NOMO-1 treated with dmso at 0.1 percent for 144 hours (cell line): ENCODE results near the gene PFDN1.

ENCODE experiments used
- DNase-seq: peaks from one replicate; lab custom pipeline; 2025; ENCODE audit not compliant: unreplicated experiment; lab: John Stamatoyannopoulos, UW

The PFDN1 gene

DNA sequence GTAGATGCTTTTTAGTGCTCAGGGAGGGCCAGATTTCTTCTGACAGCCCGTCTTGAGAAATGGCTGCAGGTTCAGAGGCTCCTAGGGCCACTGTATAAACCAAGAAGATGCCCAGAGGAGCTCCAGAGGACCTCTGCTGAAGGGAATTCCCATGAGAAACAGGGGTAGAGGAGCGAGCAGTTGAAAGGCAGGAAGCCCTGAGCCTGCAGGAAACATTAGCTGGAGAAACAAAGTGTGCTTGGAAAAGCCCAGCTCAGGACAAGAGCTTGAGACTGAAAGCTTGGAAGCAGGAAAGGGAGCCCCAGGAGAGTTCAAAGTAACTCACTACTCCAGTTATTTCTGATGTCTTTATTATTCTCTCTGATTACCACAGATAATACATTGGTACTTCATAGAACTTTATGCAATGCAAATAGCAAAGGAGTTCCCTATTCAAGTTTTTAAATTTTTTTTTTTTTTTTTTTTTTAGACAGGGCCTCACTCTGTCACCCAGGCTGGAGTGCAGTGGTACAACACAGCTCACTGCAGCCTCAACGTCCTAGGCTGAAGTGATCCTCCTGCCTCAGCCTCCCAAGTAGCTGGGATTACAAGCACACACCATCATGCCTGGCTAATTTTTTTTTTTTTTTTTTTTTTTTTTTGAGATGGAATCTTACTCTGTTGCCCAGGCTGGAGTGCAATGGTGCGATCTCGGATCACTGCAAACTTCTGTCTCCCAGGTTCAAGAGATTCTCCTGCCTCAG is 27.0 kb upstream of the PFDN1 start:
- no peak for DNase-seq

DNA sequence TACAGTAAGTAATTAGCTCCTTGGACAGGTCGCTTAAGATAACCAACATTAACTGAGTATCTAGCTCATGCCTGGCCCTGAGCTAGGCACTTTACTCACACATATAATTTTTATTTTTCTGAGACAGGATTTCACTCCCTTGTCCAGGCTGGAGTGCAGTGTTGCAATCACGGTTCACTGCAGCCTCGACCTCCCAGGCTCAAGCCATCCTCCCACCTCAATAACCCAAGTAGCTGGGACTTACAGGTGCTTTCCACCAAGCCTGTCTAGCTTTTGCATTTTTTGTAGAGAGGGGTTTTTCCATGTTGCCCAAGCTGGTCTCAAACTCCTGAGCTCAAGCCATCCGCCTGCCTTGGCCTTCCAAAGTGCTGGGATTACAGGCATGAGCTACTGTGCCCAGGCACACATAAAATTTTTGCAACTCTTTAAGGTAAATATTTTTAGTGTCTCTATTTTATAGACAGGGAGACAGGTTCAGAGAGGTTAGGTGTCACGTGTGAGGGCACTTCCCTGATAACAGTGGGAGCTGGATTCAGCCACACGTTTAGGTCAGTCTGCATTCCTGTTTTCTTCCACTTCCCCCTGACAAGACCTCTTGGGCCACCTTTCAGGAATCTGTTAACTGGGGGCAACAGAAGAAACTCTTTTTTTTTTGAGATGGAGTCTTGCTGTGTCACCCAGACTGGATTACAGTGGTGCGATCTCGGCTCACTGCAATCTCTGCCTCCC is 25.3 kb upstream of the PFDN1 start:
- DNase-seq: no peak

GRCh38 chr5:140327589-140327988 is 24.7 kb upstream of the PFDN1 start:
- no peak for DNase-seq

- DNase-seq: no peak
Measured at GRCh38 chr5:140325486-140325885, 22.6 kb upstream of the PFDN1 start.

DNA sequence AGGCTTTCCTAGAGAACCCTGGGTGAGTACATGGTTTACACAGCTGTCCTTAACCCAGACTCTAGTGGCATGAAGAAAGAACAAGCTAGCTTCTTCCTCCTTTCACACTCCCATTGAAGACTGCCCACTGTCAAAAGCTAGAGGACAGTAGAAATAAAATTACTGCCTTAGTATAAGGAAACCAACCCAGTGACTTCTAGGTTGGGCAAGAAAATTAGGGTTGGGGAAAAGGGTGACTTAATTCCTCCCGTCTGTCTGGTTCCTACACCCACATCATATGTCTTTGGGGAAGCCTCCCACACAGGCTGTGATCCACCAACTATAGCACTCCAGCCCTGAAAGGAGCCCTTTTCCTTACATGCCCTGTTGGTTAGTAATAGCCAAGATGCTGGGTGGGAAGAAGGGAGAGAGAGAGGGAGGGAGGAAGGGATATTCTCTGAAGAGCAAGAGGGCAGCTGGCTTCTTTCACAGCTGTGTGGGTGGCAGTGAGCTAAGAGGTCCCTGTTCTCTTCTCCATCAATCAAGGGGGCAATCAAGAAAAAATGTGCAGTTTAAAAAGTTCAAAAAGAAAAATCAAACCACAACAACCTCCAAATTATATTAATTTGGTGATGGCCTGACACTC is 21.8 kb upstream of the PFDN1 start:
- DNase-seq: no peak

DNA sequence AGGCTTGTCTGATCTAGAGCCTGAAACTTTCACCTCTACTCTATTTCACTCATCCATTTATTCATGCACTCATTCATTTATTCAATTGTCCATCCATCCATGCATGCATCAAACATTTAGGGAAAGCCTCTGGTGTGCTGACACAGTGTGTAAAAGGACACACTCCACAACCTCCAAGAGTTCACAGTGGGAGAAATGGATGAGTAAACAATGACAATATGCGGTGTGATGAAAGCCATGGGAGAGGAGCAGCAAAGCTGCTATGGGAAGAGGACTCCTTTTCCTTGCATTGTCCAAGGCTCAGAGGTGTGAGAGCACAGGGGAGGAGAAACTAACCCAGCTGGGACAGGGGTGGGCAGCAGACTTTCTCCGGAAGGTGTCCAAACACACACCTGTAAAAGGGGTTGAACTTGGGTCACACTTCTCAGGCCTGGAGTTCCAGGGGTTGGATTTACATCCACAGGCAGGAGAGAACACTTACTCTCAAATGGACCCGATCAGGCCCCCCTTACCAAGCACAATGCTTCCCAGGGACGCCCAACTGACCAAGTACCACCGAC is 21.2 kb upstream of the PFDN1 start:
- DNase-seq: no peak

DNA sequence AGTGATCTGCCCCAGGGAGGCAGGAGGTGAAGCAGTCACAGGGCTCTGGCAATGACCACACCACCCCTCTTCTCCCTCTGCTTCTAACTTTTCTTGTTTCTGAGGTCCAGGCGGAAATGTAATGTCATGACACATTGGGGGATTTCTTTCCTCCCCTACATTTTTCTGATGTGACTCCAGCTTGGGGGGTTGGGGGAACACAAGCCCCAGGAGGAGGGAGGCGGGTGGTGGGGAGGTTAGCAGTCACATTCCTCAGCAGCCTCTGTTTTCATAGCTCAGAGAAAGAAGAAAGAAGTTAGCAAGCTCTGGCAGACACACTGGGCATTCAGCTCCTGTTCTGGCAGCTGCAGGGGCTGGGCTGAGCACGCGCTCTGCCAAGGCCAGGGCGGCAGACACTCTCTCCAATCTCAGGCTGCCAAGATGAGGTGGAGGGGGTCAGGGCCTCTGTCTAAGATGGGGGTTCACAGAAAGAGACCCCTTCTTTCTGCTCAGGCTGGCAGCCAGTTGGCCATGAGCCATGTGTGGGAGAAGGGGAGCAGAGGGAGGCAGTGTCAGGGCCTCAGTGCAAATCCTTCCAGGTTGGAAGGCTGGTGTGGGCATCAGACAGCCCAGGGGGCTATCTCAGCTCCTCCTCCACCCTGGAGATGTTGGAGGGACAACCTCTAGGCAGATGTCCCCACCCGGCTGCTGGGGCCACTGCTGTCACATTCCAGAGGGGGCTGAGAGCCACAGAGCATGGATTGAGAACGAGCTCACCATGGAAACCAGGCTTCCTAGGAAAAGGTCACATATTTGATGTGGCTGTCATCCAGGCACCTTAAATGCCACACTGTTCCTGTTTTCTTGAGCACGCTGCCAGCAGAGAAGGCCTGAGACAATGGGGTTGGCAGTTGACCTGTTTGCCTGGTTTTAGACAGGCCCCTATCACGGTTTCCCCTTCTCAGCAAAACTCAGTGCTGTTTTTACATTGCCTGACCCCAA is 20.1 kb upstream of the PFDN1 start:
- no peak for DNase-seq

DNA sequence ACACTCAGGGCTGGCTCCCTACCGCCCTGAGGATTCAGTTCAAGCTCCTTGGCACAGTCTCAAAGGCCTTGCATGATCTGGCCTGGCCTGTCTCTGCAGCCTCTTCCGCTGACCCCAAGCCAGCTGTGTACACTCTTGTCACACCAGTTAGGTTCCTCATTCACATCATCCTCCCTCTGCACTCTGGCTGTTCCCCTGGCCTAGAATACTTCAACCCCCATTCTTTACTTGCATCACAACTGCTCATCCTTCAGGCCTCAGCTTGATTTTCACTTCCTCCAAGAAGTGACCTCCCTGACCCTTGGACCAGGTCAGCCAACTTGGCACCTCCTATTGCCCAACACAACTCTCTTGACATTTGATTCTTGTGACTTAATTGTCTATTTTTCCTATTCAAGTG is 18.9 kb upstream of the PFDN1 start:
- DNase-seq: peak; percentile 94

DNA sequence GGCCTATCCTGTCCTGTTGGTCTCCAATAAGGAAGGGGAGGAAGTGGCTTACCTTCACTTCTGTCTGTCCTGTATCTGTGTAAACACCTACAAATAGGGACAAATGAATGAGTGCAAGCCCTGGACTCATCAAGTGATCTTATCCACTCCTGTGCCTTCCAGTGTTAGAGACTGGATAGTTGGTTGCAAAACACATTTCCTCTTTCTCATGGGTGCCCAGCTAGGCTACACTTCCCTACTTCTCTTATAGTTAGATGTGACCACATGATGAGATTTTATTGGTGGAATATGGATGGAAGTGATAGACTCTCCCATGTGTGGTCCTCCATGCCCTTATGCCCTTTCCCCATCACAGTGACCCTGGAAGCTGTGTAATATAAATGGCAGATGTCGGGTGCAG is 16.9 kb upstream of the PFDN1 start:
- DNase-seq: peak; percentile 43

DNA sequence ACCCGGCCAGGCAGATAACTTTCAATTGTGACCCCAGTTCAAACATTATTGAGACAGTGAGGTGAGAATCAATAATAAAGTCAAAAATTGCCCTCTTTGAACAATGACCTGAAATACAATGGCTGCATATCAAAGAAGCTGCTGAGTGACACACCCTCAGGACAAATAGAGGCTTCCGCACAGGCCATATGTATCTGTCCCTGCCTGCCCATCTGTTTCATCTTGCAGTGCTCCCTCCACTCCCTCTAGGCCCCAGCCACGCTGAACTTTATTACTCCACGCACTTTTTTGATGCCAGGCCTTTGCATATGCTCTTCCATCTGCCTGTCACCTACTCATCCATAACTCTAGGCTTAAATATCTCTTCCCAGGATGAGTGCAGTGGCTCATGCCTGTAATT is 15.9 kb upstream of the PFDN1 start:
- DNase-seq: no peak

- no peak for DNase-seq
Measured at GRCh38 chr5:140317859-140318258, 15.0 kb upstream of the PFDN1 start.

- no peak for DNase-seq
Measured at GRCh38 chr5:140312791-140313189, 9.9 kb upstream of the PFDN1 start.

DNA sequence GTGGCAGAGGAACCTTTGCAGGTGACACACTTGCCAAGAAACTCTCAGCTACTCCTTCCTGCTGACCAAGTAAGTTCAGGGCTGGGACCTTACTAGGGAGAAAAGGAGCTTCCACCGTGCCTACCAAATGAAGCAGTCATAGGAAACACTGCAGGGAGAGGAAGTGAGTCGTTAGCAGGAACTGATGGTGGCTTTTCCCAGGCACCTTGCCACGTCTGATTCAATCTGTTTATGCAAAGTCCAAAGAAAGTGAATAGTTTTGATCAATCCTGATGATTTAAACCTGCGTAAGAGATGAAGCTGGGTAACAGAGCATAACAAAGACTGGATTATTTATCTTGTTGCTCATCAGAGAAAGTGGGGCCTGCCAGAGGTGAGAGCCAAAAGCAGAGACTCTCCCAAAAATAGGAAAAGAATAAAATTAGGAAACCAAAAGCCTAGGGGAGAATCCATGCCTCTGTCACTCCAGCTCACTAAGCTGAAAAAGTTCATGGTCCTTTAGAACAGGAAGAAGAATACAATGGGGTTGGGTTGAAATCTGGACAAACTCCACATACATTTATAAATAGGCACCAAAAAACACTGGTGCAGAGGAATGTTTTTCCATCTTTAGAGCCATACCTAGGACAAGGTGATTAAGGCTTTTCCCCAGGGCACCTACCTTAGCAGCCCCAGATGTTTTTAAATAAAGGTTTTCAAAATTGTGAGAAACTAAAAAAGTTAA is 9.3 kb upstream of the PFDN1 start:
- no peak for DNase-seq

GRCh38 chr5:140311011-140311467 is 8.1 kb upstream of the PFDN1 start:
- DNase-seq: no peak

GRCh38 chr5:140310434-140310833 is 7.5 kb upstream of the PFDN1 start:
- no peak for DNase-seq

- no peak for DNase-seq
Measured at GRCh38 chr5:140309706-140310249, 6.9 kb upstream of the PFDN1 start.

DNA sequence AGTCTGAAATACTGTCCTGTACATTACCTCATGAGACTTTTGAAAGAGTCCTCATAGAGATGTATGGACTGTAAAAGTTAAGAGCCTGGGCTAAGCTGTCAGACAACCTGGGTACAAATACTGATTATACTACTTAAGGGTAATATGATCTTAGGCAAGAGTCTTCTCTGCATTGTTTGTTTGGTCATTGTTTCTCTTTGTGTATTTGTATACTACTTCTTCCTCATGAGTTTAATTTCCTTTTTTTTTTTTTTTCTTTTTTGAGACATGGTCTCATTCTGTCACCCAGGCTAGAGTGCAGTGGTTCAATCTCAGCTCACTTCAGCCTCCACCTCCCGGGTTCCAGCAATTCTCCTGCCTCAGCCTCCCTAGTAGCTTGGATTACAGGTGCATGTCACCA is 2.6 kb upstream of the PFDN1 start:
- no peak for DNase-seq

DNA sequence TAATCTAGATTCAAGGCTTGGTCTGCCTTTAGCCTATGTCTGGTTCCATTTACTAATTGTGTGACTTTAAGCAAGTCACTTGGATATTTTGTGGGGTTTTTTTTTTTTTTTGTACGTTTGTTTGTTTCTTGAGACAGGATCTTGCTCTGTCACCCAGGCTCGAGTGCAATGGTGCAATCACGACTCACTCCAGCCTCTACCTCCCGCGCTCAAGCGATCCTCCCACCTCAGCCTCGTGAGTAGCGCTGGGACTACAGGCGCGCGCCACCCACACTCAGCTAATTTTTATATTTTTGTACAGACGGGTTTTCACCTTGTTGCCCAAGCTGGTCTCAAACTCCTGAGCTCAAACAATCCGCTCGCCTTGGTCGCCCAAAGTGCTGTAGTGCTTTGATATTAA is 1.1 kb upstream of the PFDN1 start:
- no peak for DNase-seq

DNA sequence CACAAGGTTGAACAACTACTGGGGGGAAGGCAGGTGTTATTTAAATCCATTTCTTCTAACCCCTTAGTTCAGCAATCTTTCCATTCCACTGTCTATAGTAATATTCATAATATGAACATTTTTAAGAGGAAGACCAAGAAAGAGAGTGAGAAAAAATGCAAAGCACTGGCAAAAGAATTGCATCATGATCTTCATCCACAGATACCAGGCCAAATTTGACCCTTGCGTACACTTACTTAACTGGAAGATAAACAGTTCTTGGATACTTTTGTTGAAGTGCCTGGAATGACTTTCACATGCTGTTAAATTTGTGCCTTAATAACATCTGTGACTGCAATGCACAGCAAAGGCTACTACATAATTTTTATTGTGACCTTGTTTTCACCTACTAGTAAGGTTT is 1.8 kb downstream of the PFDN1 start:
- no peak for DNase-seq

- no peak for DNase-seq
Measured at GRCh38 chr5:140299056-140299455, 3.8 kb downstream of the PFDN1 start.
